Measurements from ENCODE around the gene BLOC1S1. TPM values are rescaled to one million over a fixed set of nuclear protein-coding genes. Genes with fewer than 3 reads are reported as not detected.

Gene BLOC1S1
- total RNA-seq, 2 experiments from 2014 or later: 79.0 to 84.6 TPM

DNA sequence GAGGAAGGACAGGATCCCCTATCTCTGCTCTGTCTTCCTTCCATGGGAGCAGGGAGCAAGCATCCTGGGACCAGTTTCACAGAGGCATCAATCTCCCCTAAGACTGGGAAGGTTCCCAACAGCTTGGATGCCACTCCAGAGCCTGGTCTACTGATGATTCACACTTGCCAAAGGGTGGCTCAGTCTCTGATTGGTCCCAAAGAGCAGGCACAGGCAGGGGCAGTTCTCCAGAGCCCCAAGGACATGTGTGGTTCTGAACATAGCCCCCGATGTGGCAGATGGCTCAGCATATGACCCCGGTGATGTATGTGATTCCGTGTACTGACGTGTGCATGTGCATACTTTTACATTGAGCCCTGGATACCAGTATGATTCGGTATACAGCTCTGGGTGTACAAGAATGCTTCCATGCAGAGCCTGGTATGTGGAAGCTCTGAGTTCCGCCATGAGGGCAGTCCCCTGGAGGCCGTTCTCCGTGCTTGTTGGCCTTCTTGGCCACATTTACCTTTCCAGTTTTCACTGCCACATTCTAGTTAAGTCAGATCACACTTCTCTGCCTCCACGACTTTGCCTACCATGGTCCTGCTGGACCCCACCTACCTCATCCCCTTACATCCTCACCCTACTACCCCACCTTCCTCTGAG lies 29.4 kb upstream of the BLOC1S1 start:
- ChIA-PET CTCF (interaction anchor here (1.0 to 1.2 kb wide), 2 partner anchors 19 to 42 kb away, joined by 3 read pairs; no protein-coding TSS in a partner anchor), POLR2A (no interaction called here)
- Mint-ChIP-seq H3K27ac (no peak overlapping the region), H3K4me1 (ENCODE audit: low read depth) (peaks cover 10% of the 10 kb centered on the region), H3K36me3 (ENCODE audit: low read depth) (no peaks in the 10 kb centered on the region), H3K4me3 (no peak overlapping the region), H3K27me3 (peaks cover 4% of the 10 kb centered on the region), H3K9me3 (no peaks in the 10 kb centered on the region)
- DNase-seq (no peak), ATAC-seq (no peak)
- TF ChIP-seq, protein P1, sequence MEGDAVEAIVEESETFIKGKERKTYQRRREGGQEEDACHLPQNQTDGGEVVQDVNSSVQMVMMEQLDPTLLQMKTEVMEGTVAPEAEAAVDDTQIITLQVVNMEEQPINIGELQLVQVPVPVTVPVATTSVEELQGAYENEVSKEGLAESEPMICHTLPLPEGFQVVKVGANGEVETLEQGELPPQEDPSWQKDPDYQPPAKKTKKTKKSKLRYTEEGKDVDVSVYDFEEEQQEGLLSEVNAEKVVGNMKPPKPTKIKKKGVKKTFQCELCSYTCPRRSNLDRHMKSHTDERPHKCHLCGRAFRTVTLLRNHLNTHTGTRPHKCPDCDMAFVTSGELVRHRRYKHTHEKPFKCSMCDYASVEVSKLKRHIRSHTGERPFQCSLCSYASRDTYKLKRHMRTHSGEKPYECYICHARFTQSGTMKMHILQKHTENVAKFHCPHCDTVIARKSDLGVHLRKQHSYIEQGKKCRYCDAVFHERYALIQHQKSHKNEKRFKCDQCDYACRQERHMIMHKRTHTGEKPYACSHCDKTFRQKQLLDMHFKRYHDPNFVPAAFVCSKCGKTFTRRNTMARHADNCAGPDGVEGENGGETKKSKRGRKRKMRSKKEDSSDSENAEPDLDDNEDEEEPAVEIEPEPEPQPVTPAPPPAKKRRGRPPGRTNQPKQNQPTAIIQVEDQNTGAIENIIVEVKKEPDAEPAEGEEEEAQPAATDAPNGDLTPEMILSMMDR (IDR thresholded peaks at IDR 0.05): no peak
- intact Hi-C loops (cut with micrococcal nuclease): no loop called here

DNA sequence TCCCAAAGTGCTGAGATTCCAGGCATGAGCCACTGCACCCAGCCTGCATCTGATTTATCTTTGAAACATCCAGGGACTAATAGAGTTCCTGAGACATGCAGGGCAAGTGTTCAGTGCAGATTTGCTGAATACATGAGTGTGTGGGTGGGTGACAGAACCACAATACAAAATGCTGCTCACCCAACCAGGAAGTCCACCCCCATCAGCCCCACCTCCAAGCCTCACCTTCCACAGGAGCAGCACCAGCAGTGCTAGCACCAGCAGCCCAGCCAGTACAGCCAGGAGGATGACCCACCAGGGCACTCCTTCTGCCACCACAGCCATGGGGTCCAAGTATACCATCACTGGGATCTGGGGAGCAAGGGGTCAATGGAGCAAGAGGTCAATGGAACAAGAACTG lies 28.1 kb upstream of the BLOC1S1 start:
- H3K27ac Mint-ChIP-seq: no peak overlapping the region
- ATAC-seq: peak; percentile 99
- H3K27me3 Mint-ChIP-seq: peaks cover under 1% of the 10 kb centered on the region
- intact Hi-C loops (cut with micrococcal nuclease): no loop called here
- H3K9me3 Mint-ChIP-seq: no peaks in the 10 kb centered on the region
- H3K4me1 Mint-ChIP-seq (ENCODE audit: low read depth): peaks cover 7% of the 10 kb centered on the region
- ChIA-PET POLR2A (no interaction called here), CTCF (interaction anchor here (3.0 kb wide), 1 partner anchor 31 kb away, joined by 14 read pairs; no protein-coding TSS in a partner anchor)
- peak; percentile 82 for DNase-seq
- H3K4me3 Mint-ChIP-seq: no peak overlapping the region
- TF ChIP-seq, protein P1 (IDR thresholded peaks at IDR 0.05): no peak
- no peaks in the 10 kb centered on the region for H3K36me3 Mint-ChIP-seq (ENCODE audit: low read depth)

DNA sequence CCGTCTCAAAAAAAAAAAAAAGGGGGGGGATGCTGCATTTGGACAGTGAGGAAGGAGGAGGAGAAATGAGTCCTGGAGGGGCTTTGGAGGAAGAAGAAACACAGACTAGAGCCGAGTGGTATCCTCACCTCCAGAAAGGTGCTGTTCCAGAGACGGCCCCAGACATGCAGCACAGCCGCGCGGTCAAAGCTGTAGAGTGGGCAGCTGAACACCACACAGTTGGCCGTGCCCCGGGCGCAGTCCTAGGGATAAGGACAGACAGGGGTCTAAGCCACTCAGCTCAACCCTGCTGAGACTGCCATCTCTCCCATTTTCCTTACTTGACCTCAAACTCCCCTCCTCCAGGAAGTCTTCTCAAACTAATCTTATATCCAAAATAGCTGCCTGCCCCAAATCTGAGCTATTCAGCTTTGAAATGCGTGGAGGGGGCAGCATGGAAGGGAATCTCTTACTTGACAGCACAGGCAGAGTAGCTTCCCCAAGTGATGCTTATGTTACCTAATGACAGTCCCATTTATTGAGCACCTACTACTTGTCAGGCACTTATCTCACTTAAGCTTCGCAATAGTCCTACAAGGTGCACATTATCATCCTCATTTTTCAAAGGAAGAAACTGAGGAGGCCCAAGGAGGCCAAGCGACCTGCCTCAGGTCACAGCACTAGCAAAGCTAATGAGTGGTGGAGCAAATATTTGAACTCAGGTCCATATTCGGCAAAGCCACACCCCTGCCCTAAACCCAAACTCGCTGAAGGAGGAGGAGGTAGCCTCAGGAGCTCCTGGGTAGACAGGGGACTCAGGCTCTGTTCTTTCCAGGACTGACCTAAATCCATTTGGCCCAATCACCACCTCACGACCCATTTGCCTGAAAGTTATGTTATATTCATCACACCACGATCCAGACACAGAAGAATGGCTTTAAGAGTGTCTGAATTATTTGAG lies 26.9 kb upstream of the BLOC1S1 start:
- Mint-ChIP-seq H3K36me3 (ENCODE audit: low read depth) (no peaks in the 10 kb centered on the region), H3K4me1 (ENCODE audit: low read depth) (peaks cover 7% of the 10 kb centered on the region), H3K27me3 (no peaks in the 10 kb centered on the region), H3K4me3 (no peak overlapping the region), H3K27ac (no peak overlapping the region), H3K9me3 (no peaks in the 10 kb centered on the region)
- DNase-seq (no peak), ATAC-seq (no peak)
- intact Hi-C loops (cut with micrococcal nuclease): no loop called here
- ChIA-PET POLR2A (no interaction called here), CTCF (interaction anchor here (0.8 to 3.0 kb wide), 4 partner anchors 12 to 33 kb away, joined by 3 to 14 read pairs (median 3); partner anchors contain the start of gene ITGA7)
- TF ChIP-seq, protein P1 (IDR thresholded peaks at IDR 0.05): no peak

DNA sequence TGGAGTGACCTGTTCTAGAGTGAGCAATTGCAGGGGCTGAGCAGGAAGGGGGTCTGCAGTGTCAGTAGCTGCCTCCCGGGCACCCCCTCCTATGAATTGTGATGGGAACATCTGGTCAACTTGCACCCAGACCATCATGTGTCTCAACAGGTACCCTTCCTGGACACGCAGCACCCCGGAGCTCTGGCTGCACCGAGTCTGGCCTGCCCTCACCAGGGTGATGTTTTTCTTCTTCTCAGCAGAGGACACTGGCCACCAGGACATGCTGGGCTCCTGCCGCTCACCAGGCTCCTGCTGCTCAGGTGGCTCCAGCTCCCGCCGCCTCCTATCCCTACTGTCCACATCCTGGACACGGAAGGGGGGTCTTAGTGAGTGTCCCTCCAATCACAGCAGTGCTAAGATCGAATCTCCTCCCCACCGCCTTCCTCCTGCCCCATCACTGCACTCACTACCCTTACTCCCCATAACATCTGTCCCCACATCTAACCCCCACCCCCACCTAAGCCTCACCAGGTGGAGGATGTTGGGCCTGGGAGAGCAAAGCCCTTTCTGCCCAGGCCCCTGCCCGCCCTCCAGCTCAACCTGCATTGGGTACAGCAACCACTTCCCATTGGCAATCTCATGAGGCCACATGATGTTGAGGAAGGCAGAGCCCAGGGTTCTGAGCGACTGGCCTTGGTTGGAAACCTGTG lies 23.1 kb upstream of the BLOC1S1 start:
- ATAC-seq: no peak
- H3K27ac Mint-ChIP-seq: no peak overlapping the region
- CTCF ChIA-PET: interaction anchor here (1.5 kb wide), 1 partner anchor 11 kb away, joined by 3 read pairs; a partner anchor contains a TSS
- H3K9me3 Mint-ChIP-seq: no peaks in the 10 kb centered on the region
- H3K4me3 Mint-ChIP-seq: no peak overlapping the region
- intact Hi-C loops (cut with micrococcal nuclease): no loop called here
- no peaks in the 10 kb centered on the region for H3K36me3 Mint-ChIP-seq (ENCODE audit: low read depth)
- H3K27me3 Mint-ChIP-seq: no peaks in the 10 kb centered on the region
- no peak for DNase-seq
- TF ChIP-seq, protein P1 (IDR thresholded peaks at IDR 0.05): no peak
- POLR2A ChIA-PET: no interaction called here
- H3K4me1 Mint-ChIP-seq (ENCODE audit: low read depth): peaks cover 2% of the 10 kb centered on the region
